KG1 (cell line): Measurements from ENCODE around the gene AMPD3.

Experiments
- DNase-seq: peaks from one replicate; lab custom pipeline; 2025; lab: John Stamatoyannopoulos, UW

Gene AMPD3

DNA sequence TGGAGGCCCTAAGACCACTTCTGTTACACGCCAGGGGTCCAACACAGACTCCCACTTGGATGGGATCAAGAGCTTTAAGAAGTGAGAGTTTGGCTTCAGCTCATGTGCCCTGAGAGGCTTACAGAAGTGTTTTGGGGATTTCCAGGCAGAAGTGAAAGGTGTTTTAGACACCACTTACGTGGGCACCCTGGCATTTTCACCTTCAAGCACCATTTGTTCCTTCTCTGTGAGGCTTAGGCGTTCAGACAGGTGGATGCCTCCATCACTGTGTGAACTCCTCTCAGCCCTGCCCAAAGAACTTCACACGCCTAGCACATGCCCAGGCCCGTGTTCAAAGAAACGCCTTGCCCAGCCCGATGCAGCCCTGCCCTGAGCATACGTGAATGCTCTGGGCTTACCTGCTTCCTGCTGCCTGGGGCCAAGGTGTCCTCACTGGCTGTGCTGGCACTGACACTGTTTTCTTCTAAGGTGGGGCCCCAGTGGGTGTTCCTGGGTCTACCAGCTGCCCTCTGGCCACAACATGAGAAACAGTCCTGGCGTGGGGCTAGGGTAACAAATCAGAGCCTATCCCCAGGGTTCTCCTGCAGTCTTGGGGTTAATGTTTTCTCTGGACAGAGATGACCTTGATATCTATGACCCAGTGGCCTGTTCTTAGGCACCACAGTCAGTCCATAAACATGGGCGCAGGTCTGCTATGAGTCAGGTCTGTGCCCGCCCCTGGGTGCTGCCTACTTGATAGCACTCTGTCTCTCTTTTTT, 34.0 kb downstream of the AMPD3 start:
- no peak for DNase-seq

DNA sequence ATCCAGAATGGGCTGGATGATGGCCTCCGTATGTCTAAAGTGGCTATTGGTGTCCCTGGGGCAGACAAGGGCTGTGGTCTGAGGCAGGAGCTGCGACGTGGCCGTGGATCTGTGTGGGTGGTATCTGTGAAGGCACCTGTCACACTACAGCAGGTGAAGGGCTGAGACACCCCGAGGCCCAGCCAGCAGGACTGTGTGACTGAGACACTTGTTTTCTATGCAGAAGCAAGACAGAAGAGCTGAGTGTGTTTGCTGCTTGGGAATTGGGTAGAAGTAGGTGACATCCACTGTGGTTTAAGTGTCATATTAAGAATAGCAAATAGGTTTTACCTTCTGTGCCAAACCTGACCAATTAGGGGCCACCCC, 35.0 kb downstream of the AMPD3 start:
- no peak for DNase-seq

- no peak for DNase-seq
Observed at GRCh38 chr11:10490398-10491241, 35.6 kb downstream of the AMPD3 start.

DNA sequence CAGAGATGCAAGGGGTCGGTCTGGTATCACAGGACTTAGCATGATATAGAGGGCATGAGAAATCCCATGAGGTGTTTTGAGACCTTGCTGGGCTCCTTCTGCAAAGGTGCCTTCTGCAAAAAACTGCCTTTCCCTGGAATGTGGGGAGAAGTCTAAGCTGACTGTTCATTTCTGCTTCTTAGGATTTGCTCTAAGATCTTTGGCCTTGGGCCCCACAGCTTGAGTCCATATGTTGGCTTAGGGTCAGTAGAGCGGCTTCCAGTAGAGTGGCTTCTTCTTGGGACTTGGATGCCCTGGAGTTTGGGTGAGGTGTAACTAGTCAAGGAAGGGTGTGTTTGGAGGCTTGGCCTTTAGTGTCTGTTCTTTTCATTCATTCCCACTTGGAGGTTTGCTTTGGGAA, 37.0 kb downstream of the AMPD3 start:
- DNase-seq: no peak

DNA sequence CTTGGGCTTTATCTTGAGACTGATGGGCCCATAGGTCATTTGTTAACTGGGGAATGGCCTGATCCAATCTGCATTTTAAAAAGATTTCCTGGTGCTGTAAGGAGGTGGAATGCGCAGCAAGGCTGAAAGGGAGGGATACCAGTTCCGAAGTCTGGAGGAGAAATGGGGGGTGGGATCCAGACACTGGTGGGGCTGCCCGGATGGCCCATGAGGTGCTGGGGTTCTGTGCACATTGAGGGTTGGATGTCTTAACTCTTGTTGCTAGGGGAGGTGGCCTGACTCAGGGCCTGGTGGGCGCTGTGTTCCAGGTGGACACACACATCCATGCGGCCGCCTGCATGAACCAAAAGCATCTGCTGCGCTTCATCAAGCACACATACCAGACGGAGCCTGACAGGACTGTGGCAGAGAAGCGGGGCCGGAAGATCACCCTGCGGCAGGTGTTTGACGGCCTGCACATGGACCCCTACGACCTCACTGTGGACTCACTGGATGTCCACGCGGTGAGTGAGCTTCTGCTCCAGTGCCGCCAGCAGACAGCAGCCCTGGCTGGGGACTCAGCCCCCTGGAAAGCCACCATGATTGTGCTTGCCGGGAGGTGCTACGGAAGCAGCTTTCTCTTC, 38.1 kb downstream of the AMPD3 start:
- DNase-seq: no peak

DNA sequence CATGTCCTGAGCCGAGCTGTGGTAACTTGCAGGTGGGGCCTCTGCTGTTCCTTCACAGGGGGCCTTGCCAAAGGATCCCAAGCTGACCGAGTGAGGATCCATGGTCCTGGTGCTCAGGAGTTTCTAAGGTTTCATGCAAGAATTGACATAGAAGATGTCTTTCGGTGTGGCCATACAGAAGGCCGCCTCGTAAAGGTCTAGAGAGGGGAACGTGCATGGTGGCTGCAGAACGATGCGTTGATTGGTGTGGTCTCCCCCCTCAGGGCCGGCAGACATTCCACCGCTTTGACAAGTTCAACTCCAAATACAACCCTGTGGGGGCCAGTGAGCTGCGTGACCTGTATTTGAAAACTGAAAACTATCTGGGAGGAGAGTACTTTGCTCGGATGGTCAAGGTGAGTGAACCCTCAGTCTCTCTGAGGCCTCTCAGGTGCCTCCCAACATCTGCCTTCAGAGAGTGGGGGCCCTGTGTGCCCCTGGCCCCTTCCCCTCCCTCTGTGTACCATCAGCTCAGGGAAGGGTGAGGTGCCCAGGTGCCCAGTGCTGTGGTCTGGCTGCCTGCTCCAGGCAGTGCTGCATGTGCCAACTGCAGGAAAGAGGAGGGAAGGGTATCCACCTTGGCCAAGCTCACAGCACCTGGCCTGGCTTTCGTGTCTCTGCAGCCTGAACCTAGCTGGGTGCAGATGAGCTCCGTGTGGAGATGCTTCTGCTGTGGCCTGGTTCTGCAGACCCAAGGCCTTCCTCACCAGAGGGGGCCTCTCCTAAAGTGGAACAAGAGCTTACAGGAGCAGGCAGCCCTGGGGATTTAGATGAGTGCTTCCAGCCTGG, 39.8 kb downstream of the AMPD3 start:
- DNase-seq: no peak

DNA sequence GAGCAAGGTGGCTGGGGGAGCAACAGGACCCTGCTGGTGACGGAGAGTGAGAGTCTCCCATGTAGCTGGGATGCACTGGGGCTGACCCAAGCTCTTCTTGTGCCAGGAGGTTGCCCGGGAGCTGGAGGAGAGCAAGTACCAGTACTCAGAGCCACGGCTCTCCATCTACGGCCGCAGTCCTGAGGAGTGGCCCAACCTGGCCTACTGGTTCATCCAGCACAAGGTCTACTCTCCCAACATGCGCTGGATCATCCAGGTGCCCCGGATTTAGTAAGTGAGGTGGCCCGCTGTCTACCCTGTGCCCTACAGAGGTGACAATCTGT, 40.4 kb downstream of the AMPD3 start:
- no peak for DNase-seq

DNA sequence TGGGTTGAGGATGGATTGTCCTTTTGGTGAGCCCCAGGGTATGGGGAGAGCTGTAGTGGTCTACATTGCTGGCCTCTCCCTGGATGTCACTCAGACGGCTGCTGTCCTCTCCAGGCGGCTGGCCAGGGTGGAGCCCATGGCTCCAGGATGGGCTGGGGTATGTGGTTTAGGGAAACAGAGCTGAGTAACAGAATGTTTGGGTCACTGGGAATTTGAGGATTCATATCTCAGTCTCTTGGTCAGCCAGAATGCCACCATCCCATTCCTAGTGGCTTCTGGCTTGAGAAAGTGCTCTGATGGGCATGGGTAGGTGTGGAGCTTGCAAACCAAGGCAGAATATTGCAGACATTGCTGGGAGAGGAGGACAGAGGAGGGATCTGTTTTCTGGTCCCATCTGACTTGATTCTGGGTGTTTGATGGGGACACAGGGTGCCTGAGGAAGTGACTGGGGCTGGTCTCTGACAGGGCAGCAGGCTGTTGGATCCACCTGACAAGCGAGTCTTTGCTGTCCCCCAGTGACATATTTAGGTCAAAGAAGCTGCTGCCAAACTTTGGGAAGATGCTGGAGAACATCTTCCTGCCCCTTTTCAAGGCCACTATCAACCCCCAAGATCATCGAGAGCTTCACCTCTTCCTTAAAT, 41.4 kb downstream of the AMPD3 start:
- no peak for DNase-seq

DNA sequence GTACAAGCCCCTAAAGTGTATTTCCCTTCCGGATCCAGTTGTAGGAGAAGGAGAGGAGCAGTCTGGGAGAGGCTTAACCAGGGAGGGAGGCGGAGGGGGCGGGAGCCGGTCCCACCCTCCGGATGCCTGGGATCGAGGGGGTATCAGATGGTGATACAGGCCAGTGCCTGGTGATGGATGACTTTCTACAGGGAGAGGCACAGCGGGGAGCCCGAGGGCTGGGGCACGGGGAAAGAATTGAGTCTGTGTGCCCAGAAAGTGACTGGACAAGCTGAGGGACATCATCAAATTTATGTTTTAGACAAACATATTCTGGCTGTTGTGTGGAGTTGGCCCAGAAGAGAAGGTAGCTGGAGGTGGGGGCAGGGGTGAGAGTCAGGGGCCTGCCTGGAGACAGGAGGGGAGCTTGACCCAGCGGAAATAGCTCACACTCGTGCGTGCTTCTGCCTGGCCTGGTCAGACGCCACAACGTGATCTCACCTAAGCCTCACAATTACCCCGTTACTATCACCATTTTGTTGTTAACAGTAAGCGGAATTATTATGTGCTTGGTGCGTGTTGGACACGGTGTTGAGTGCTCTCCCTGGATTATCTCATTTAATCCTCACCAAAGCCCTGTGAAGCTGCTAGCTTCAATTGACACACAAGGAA, 42.4 kb downstream of the AMPD3 start:
- no peak for DNase-seq

- DNase-seq: no peak
Observed at GRCh38 chr11:10498022-10498400, 42.9 kb downstream of the AMPD3 start.

DNA sequence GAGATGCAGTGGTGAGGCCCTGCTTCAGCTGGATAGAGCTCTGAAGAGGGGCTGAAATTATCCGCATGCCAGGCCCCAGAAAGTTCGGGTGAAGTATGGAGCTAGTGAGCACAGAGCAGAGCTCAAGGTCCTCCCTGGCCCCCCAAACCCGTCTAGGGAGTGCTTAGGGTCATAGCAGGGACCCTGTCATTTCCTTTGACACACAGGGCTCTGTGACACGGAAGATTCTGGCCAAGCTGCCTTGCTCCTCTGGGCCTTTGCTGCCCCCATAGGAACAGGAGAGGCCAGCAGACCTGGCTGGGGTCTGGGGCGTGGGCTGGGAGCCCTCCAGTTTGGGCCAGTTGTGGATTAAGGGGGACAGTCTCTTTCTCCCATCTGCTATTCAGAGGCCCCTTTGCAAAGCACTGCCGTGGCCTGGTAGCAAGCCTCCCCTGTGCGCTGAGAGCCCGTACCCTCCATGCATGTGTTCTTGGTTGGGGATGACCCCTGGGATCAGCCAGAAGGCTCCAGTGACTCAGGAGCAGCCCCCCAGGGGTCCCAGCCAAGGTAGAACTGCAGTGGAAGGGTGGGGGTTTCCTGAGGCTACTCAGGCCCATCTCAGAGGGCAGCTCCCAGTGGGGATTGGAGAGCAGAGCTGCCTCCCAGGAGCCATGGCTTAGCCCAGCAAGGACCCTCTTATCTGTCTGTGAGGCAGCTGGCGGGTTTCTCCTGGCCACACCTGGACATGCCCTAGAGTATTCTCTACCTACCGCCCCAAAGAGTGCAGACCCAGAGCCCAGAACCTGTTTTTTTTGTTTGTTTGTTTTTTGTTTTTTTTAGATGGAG, 43.6 kb downstream of the AMPD3 start:
- no peak for DNase-seq

DNA sequence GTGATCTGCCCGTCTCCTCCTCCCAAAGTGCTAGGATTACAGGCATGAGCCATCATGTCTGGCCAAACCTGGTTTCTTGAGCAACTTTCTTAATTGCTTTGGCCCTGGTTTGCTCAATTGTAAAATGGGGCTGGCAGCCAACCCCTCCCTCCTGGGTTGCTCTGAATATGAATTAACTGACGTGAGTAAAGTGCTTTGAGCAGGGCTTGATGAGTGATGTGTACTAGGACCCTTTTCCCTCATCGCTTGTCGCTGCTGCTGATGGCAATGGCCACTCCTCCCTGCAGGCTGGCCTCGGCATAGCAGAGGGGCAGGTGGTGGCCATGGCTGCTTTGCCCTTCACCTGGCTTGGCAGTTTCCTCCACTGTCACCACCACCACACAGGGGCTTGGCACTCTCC, 44.4 kb downstream of the AMPD3 start:
- DNase-seq: no peak

DNA sequence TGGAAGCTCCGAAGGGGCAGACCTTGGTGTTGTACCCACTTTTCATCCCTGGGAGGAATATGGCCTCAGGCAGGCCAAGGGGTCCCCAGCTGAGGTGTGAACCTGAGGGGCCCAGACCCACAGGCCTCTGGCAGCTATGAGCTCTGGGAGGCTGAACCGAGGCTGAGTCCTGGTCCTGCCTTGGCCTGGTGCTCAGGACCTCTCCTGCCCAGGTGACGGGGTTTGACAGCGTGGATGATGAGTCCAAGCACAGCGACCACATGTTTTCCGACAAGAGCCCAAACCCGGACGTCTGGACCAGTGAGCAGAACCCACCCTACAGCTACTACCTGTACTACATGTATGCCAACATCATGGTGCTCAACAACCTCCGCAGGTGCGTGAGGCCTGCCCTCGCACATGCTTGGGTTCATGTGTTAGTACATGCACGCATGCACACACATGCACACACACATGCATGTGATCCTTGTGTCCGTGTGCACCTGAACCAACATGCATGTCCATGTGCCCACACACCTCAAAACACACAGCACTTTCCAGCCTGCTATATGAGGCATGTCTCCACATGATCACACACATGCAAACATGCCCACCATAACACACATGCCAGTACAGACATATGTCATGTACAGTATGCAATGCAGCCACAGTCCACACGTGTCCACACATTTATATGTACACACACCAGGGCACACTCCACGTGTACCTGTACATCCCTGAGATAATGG, 45.0 kb downstream of the AMPD3 start:
- DNase-seq: no peak

DNA sequence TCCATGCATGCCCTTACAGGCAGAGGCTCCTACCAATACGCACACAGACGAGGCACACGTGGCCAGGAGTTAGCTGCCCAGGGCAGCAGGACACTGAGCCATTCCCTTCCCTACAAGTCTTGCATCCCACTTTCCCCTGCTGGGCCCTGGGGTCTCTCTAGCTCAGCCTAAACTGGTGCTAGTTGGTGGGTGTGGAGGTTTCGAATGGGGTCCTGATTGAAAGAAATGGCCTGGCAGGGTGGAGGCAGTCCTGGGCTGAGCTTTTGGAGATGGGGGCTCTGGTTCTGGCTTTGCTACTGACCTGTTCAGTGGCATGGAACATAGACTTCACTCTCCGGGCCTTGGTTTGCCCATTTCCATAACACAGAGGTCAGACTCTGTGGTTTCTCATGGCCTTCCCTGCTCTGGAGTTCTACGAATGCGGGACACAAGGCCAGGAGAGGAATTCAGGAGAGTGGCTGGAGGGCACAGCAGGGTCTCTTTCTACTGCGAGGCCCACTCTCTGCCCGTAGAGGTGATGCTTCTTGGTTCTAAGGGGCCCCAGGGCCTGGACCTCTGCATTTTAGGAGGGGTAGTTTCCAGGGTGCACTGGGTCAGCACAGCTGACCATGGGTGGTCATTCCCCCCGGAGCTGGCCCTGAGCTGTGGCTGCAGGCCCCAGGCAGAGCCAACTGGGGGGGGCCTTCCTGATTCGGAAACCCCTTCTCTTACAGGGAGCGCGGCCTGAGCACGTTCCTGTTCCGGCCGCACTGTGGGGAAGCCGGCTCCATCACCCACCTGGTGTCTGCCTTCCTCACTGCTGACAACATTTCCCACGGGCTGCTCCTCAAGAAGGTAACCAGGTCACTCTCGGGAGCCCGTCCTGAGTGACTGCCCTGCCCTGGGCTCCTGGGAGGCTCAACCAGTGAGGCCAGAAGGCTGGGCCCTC, 46.0 kb downstream of the AMPD3 start:
- no peak for DNase-seq

DNA sequence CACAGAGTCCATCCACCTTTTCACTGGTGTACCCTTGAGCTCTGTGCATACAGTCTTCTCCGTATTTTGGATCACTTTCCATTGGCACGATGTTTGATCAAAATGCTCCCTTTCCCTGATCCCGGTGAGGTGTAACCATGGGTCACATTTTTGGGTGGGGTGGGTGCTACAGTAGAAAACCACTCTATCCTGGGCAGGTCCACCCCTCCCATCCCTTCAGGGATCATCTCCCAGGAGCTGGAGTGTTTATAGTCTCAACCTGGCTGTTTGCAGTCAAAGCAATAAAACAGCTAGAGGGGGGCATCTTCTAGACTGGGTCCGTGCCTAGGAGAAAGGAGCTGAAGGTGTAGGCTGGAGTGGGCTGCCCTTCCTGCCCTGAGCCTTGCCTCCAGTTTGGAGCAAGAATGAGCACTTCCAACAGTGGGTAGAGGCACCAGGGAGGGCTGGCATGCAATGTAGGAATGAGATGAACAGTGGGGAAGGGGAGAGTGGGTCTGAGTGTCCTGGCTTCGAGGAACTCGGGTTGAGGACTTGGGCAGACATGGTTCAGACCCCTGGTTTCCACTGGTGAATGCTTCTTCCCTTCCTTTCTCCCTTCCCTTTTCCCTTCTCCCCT, 47.1 kb downstream of the AMPD3 start:
- no peak for DNase-seq

- peak; percentile 26 for DNase-seq
Observed at GRCh38 chr11:10502770-10503169, 47.7 kb downstream of the AMPD3 start.

GRCh38 chr11:10503221-10503620, 48.2 kb downstream of the AMPD3 start:
- DNase-seq: no peak

GRCh38 chr11:10503777-10504480, 48.9 kb downstream of the AMPD3 start:
- no peak for DNase-seq
